Mesenchymal stem cell (in vitro differentiated cells and primary cell): Measurements from ENCODE around the gene UCP2.

Experiments
- DNase-seq: peaks from one replicate; pipeline ENCODE4 v3.0.0-alpha.2; 2013
- H2AFZ ChIP-seq: one replicate; pipeline ENCODE4 v1.6.1; 2013; ENCODE audit warnings: low read depth, mild to moderate bottlenecking, control low read depth, inconsistent platforms, low read length, moderate library complexity
- H2AK5ac ChIP-seq: 2 replicates; pipeline ENCODE4 v1.6.1; 2013; ENCODE audit warnings: low read length, moderate library complexity, mild to moderate bottlenecking, inconsistent platforms; ENCODE audit not compliant: severe bottlenecking
- H2BK120ac ChIP-seq: one replicate; pipeline ENCODE4 v1.6.1; 2013; ENCODE audit warnings: low read depth, mild to moderate bottlenecking, inconsistent platforms, low read length, moderate library complexity
- H2BK12ac ChIP-seq, 2 experiments: one replicate each; pipeline ENCODE4 v1.6.1; 2013; ENCODE audit warnings: inconsistent platforms in 2 of 2, low read length in 2 of 2, mild to moderate bottlenecking in 2 of 2, moderate library complexity in 2 of 2, control low read depth in 1 of 2
- H2BK15ac ChIP-seq: one replicate; pipeline ENCODE4 v1.6.1; 2013; ENCODE audit warnings: mild to moderate bottlenecking, low read depth, inconsistent platforms; ENCODE audit not compliant: poor library complexity, severe bottlenecking
- H2BK5ac ChIP-seq: 2 replicates; pipeline ENCODE4 v1.6.1; 2013; ENCODE audit warnings: low read depth, mild to moderate bottlenecking, low read length, control low read depth, inconsistent platforms; ENCODE audit not compliant: poor library complexity, severe bottlenecking
- H3K14ac ChIP-seq, 2 experiments: one replicate each; pipeline ENCODE4 v1.6.1; 2013; ENCODE audit warnings: inconsistent platforms in 2 of 2, low read length in 2 of 2, control low read depth in 1 of 2, mild to moderate bottlenecking in 1 of 2, moderate library complexity in 1 of 2
- H3K18ac ChIP-seq, 2 experiments: one replicate each; pipeline ENCODE4 v1.6.1; 2013; ENCODE audit warnings: inconsistent platforms in 2 of 2, low read length in 2 of 2, control low read depth in 1 of 2, low read depth in 1 of 2, mild to moderate bottlenecking in 1 of 2
- H3K23ac ChIP-seq, 2 experiments: one replicate each; pipeline ENCODE4 v1.6.1; 2013; ENCODE audit warnings: inconsistent platforms in 2 of 2, low read length in 2 of 2, mild to moderate bottlenecking in 2 of 2, moderate library complexity in 2 of 2, control low read depth in 1 of 2
- H3K27ac ChIP-seq: 2 replicates; pipeline ENCODE4 v1.5.1; 2013; ENCODE audit warnings: mild to moderate bottlenecking, moderate library complexity, low read length, control low read depth, inconsistent platforms; ENCODE audit not compliant: poor library complexity, severe bottlenecking
- H3K27me3 ChIP-seq, 2 experiments: 2 replicates each; pipeline versions ENCODE4 v1.6.1 to v1.7.0; 2013; ENCODE audit warnings: low read length in 2 of 2, mild to moderate bottlenecking in 2 of 2, moderate library complexity in 2 of 2, control low read depth in 1 of 2, inconsistent platforms in 1 of 2; ENCODE audit not compliant: control insufficient read depth in 1 of 2, insufficient read depth in 1 of 2
- H3K36me3 ChIP-seq, 2 experiments: 2 replicates each; pipeline versions ENCODE4 v1.6.1 to v1.7.0; 2013; ENCODE audit warnings: low read length in 2 of 2, control low read depth in 1 of 2, inconsistent platforms in 1 of 2, low read depth in 1 of 2, mild to moderate bottlenecking in 1 of 2; ENCODE audit not compliant: insufficient read depth in 2 of 2, control insufficient read depth in 1 of 2
- H3K4ac ChIP-seq, 2 experiments: one replicate each; pipeline ENCODE4 v1.6.1; 2013; ENCODE audit warnings: inconsistent platforms in 2 of 2, low read length in 2 of 2, mild to moderate bottlenecking in 2 of 2, moderate library complexity in 2 of 2, control low read depth in 1 of 2, low read depth in 1 of 2
- H3K4me1 ChIP-seq: 2 replicates; pipeline ENCODE4 v1.6.1; 2013; ENCODE audit warnings: low read depth, low read length, control low read depth; ENCODE audit not compliant: control insufficient read depth, insufficient read depth
- H3K4me2 ChIP-seq: 2 replicates; pipeline ENCODE4 v1.6.1; 2013; ENCODE audit warnings: low read length, mild to moderate bottlenecking, inconsistent platforms; ENCODE audit not compliant: poor library complexity, severe bottlenecking
- H3K4me3 ChIP-seq, 2 experiments: 2 replicates each; pipeline versions ENCODE4 v1.5.1 to v1.7.0; 2013; ENCODE audit warnings: low read length in 2 of 2, mild to moderate bottlenecking in 2 of 2, control low read depth in 1 of 2, low read depth in 1 of 2; ENCODE audit not compliant: insufficient read depth in 1 of 2
- H3K79me1 ChIP-seq: replicated peaks from 2 replicates; pipeline ENCODE4 v1.6.1; 2013; ENCODE audit warnings: mild to moderate bottlenecking, control low read depth, low read length, inconsistent platforms; ENCODE audit not compliant: poor library complexity, severe bottlenecking
- H3K9ac ChIP-seq: 2 replicates; pipeline ENCODE4 v1.7.0; 2013; ENCODE audit warnings: mild to moderate bottlenecking, low read length, moderate library complexity
- H3K9me3 ChIP-seq: 2 replicates; pipeline ENCODE4 v1.7.0; 2013; ENCODE audit warnings: mild to moderate bottlenecking, low read length; ENCODE audit not compliant: control insufficient read depth
- H4K8ac ChIP-seq: one replicate; pipeline ENCODE4 v1.6.1; 2013; ENCODE audit warnings: inconsistent platforms, mild to moderate bottlenecking, low read length, moderate library complexity
- H4K91ac ChIP-seq: one replicate; pipeline ENCODE4 v1.6.1; 2013; ENCODE audit warnings: mild to moderate bottlenecking, low read length, inconsistent platforms
- WGBS: methylation state at CpG from one replicate; pipeline ENCODE4 v1.1.7; 2013; ENCODE audit warnings: mixed read lengths; 5-methylcytosine and 5-hydroxymethylcytosine counted together

Gene UCP2

GRCh38 chr11:74012074-74012809 is 29.6 kb upstream of the UCP2 start:
- Histone ChIP-seq H2AFZ (no peak overlapping the region), H3K4me3 (no peak overlapping the region), H4K91ac (no peak overlapping the region), H3K27me3 (no peaks in the 10 kb centered on the region), H2BK5ac (no peak overlapping the region), H3K27ac (no peak overlapping the region), H2BK120ac (no peak overlapping the region), H3K4ac (no peak overlapping the region), H2BK12ac (peak overlapping the region in 1 of 2 experiments; percentile 33), H3K36me3 (peaks cover 22 to 62% of the 10 kb centered on the region in 2 experiments), H2AK5ac (no peak overlapping the region), H3K23ac (no peak overlapping the region), H3K4me1 (peaks cover 1% of the 10 kb centered on the region), H3K14ac (no peak overlapping the region), H3K4me2 (no peak overlapping the region), H3K18ac (no peak overlapping the region), H3K9me3 (no peaks in the 10 kb centered on the region), H4K8ac (no peak overlapping the region), H3K79me1 (no peaks in the 10 kb centered on the region), H3K9ac (peak overlapping the region; percentile 53), H2BK15ac (no peak overlapping the region)
- DNase-seq: no peak
- 95% methylated on average over 12 of the region's 14 CpGs for WGBS

- Histone ChIP-seq H2AK5ac (no peak overlapping the region), H2AFZ (no peak overlapping the region), H3K4me3 (no peak overlapping the region), H3K4me2 (no peak overlapping the region), H2BK5ac (no peak overlapping the region), H3K36me3 (peaks cover 16 to 59% of the 10 kb centered on the region in 2 experiments), H3K14ac (no peak overlapping the region), H2BK12ac (peak overlapping the region in 1 of 2 experiments; percentile 60), H4K91ac (no peak overlapping the region), H3K9me3 (no peaks in the 10 kb centered on the region), H3K27ac (no peak overlapping the region), H3K4ac (no peak overlapping the region), H3K9ac (peak overlapping the region; percentile 53), H3K27me3 (no peaks in the 10 kb centered on the region), H3K18ac (peak overlapping the region in 1 of 2 experiments; percentile 34), H3K4me1 (peaks cover 1% of the 10 kb centered on the region), H2BK120ac (no peak overlapping the region), H4K8ac (peak overlapping the region; percentile 12), H3K79me1 (no peaks in the 10 kb centered on the region), H3K23ac (no peak overlapping the region), H2BK15ac (no peak overlapping the region)
- peak; percentile 63 for DNase-seq
- 91% methylated on average over 8 of the region's 8 CpGs for WGBS
Measured at GRCh38 chr11:74011360-74012073, 28.9 kb upstream of the UCP2 start.

- Histone ChIP-seq H3K9ac (no peak overlapping the region), H2BK12ac (peak overlapping the region in 1 of 2 experiments; percentile 60), H3K36me3 (peaks cover 13 to 59% of the 10 kb centered on the region in 2 experiments), H3K14ac (no peak overlapping the region), H3K9me3 (no peaks in the 10 kb centered on the region), H3K23ac (no peak overlapping the region), H3K4me2 (no peak overlapping the region), H3K4me3 (no peak overlapping the region), H3K4me1 (peaks cover 1% of the 10 kb centered on the region), H3K27ac (no peak overlapping the region), H2BK120ac (no peak overlapping the region), H3K18ac (no peak overlapping the region), H3K4ac (no peak overlapping the region), H4K8ac (no peak overlapping the region), H2AK5ac (no peak overlapping the region), H3K27me3 (no peaks in the 10 kb centered on the region), H2AFZ (no peak overlapping the region), H2BK5ac (no peak overlapping the region), H2BK15ac (no peak overlapping the region), H4K91ac (peak overlapping the region; percentile 45), H3K79me1 (no peaks in the 10 kb centered on the region)
- DNase-seq: no peak
- WGBS: 94% methylated on average over 9 of the region's 9 CpGs
Measured at GRCh38 chr11:74010306-74011300, 28.0 kb upstream of the UCP2 start.
